HepG2 (cell line): ENCODE results near the gene ZNF674. TPM values are rescaled to one million over a fixed set of nuclear protein-coding genes. Genes with fewer than 3 reads are reported as not detected.

ENCODE experiments used
- AGO1 ChIP-seq: fragments of 200-400 bp; formaldehyde crosslinking; IDR thresholded peaks from 2 replicates; pipeline ENCODE4 v1.6.1; 2017; ENCODE audit warnings: mild to moderate bottlenecking, low read depth, low read length, moderate library complexity; ENCODE audit not compliant: poor library complexity, severe bottlenecking
- ATF7 ChIP-seq, 2 experiments: fragments of 450-650 bp in 1 of 2; sonication (generic) in 1 of 2; formaldehyde crosslinking in 1 of 2; IDR thresholded peaks; 2 replicates each; pipeline versions ENCODE4 v1.4.0 to v1.6.1; 2016 to 2020; ENCODE audit warnings: antibody characterized with exemption in 1 of 2, mild to moderate bottlenecking in 1 of 2, missing genetic modification reagents in 1 of 2
- ISX ChIP-seq: sonication (generic); formaldehyde crosslinking; conservative IDR thresholded peaks from 2 replicates; pipeline ENCODE4 v1.5.0; 2020; ENCODE audit warnings: missing genetic modification reagents
- MEIS1 ChIP-seq: sonication (generic); formaldehyde crosslinking; IDR thresholded peaks from 2 replicates; pipeline ENCODE4 v1.9.0; 2021; ENCODE audit warnings: mild to moderate bottlenecking, missing genetic modification reagents, moderate library complexity, borderline replicate concordance
- SMAD9 ChIP-seq: sonication (generic); formaldehyde crosslinking; IDR thresholded peaks from 2 replicates; pipeline ENCODE4 v1.5.1; 2020; ENCODE audit warnings: mild to moderate bottlenecking, missing genetic modification reagents
- ZNF160 ChIP-seq: sonication (generic); formaldehyde crosslinking; IDR thresholded peaks from 2 replicates; pipeline ENCODE4 v1.8.0; 2022; ENCODE audit warnings: mild to moderate bottlenecking, inconsistent platforms, missing genetic modification reagents
- ZNF317 ChIP-seq: sonication (generic); formaldehyde crosslinking; IDR thresholded peaks from 2 replicates; pipeline ENCODE4 v1.5.0; 2020; ENCODE audit warnings: mild to moderate bottlenecking, missing genetic modification reagents
- ZNF670 ChIP-seq: sonication (generic); formaldehyde crosslinking; IDR thresholded peaks from 2 replicates; pipeline ENCODE4 v1.8.0; 2022; ENCODE audit warnings: mild to moderate bottlenecking, missing genetic modification reagents, borderline replicate concordance
- polyA plus RNA-seq, 8 experiments: library from polyadenylated mRNA; depleted of rRNA in 3 of 8; stranded (reverse) in 7 of 8; unstranded in 1 of 8; fragments of >200 nt; fragmentation: Illumina TruSeq in 4 of 8; extraction: Trizol in 4 of 8; gene quantifications; 2 replicates each; pipeline versions ENCODE4 v1.2.1 to v1.2.3, GENCODE V29; 2011 to 2016; ENCODE audit warnings: low read depth in 4 of 8, missing spikeins in 1 of 8, mixed read lengths in 1 of 8; ENCODE audit not compliant: insufficient read depth in 1 of 8
- total RNA-seq, 5 experiments: library from RNA; depleted of rRNA; stranded (reverse); fragments of >200 nt; fragmentation: Illumina TruSeq; extraction: Trizol; gene quantifications; 2 replicates each; pipeline ENCODE4 v1.2.3, GENCODE V29; 2016; ENCODE audit warnings: low read depth in 1 of 5
- TF ChIP-seq, protein P1 (sequence below): sonication (generic); formaldehyde crosslinking; IDR thresholded peaks from 2 replicates; pipeline ENCODE4 v1.4.0; 2020; ENCODE audit warnings: missing genetic modification reagents

ZNF674 gene
- total and polyA plus RNA-seq, 2 of the 13 experiments (the other 11 are each of a cell fraction or from before 2014, with no cell fraction given): 2.9 to 3.5 TPM

DNA sequence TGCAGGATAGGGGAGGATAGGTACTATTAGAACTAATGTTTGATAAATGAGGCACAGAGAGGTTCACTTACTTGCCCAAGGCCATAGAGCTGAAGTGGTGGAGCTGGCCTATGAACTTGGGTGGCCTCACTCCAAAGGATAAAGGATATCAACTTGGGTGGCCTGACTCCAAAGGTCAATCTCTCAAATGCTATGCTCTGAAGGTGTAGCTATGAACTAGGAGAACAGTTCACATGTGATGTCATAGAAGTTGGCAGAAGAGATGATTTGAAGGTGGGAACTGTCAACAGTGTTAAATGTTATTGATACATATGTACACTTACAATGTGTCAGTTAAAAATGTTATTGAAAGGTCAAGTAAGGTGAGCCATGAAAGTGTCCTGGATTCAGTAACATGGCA lies 22.2 kb upstream of the ZNF674 start (continued):
- TF ChIP-seq, protein P1, sequence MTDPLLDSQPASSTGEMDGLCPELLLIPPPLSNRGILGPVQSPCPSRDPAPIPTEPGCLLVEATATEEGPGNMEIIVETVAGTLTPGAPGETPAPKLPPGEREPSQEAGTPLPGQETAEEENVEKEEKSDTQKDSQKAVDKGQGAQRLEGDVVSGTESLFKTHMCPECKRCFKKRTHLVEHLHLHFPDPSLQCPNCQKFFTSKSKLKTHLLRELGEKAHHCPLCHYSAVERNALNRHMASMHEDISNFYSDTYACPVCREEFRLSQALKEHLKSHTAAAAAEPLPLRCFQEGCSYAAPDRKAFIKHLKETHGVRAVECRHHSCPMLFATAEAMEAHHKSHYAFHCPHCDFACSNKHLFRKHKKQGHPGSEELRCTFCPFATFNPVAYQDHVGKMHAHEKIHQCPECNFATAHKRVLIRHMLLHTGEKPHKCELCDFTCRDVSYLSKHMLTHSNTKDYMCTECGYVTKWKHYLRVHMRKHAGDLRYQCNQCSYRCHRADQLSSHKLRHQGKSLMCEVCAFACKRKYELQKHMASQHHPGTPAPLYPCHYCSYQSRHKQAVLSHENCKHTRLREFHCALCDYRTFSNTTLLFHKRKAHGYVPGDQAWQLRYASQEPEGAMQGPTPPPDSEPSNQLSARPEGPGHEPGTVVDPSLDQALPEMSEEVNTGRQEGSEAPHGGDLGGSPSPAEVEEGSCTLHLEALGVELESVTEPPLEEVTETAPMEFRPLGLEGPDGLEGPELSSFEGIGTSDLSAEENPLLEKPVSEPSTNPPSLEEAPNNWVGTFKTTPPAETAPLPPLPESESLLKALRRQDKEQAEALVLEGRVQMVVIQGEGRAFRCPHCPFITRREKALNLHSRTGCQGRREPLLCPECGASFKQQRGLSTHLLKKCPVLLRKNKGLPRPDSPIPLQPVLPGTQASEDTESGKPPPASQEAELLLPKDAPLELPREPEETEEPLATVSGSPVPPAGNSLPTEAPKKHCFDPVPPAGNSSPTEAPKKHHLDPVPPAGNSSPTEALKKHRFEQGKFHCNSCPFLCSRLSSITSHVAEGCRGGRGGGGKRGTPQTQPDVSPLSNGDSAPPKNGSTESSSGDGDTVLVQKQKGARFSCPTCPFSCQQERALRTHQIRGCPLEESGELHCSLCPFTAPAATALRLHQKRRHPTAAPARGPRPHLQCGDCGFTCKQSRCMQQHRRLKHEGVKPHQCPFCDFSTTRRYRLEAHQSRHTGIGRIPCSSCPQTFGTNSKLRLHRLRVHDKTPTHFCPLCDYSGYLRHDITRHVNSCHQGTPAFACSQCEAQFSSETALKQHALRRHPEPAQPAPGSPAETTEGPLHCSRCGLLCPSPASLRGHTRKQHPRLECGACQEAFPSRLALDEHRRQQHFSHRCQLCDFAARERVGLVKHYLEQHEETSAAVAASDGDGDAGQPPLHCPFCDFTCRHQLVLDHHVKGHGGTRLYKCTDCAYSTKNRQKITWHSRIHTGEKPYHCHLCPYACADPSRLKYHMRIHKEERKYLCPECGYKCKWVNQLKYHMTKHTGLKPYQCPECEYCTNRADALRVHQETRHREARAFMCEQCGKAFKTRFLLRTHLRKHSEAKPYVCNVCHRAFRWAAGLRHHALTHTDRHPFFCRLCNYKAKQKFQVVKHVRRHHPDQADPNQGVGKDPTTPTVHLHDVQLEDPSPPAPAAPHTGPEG: no peak
- no peak for TF ChIP-seq ZNF317 (CRISPR knock-in tag)
- TF ChIP-seq SMAD9: no peak
- no peak for TF ChIP-seq ZNF670 (CRISPR knock-in tag)
- TF ChIP-seq MEIS1: no peak
- no peak for TF ChIP-seq AGO1
- TF ChIP-seq ISX (CRISPR knock-in tag): no peak
- no peak for TF ChIP-seq ATF7 (IDR thresholded peaks at IDR 0.05)
- TF ChIP-seq ATF7 (CRISPR knock-in tag; IDR thresholded peaks at IDR 0.05): no peak
- TF ChIP-seq ZNF160 (CRISPR knock-in tag): no peak
